MCF 10A (cell line): ENCODE data around the gene SLC8A3. TPM values are rescaled to one million over a fixed set of nuclear protein-coding genes. Genes with fewer than 3 reads are reported as not detected.

Source experiments
- BruUV-seq: library from RNA; stranded (reverse); fragments of 400-500 nt; replicated peaks from 2 replicates; lab custom pipeline; 2021; lab: Mats Ljungman, UMichigan
- CTCF ChIA-PET: fragments of 300-600 bp; sonication (Branson Sonifier 250); formaldehyde crosslinking; extraction: SDS; loops from one replicate; lab custom pipeline; 2021; ENCODE audit warnings: antibody characterized with exemption, inconsistent platforms; lab: Yijun Ruan, JAX
- POLR2A ChIA-PET: fragments of 300-600, 350-650 bp; sonication (Branson Sonifier 250); formaldehyde crosslinking; extraction: SDS; loops from one replicate; lab custom pipeline; 2020; ENCODE audit warnings: antibody characterized with exemption, inconsistent platforms; lab: Yijun Ruan, JAX
- DNase-seq: peaks from one replicate; pipeline ENCODE4 v3.0.0-alpha.2; 2018; ENCODE audit not compliant: unreplicated experiment
- H3K27ac Mint-ChIP-seq: one replicate; pipeline ENCODE4 v1.8.0; 2022; ENCODE audit warnings: mild to moderate bottlenecking, low read depth, mixed read lengths; ENCODE audit not compliant: unreplicated experiment
- H3K27me3 Mint-ChIP-seq: one replicate; pipeline ENCODE4 v1.8.0; 2022; ENCODE audit warnings: mixed read lengths; ENCODE audit not compliant: insufficient read depth, unreplicated experiment
- H3K36me3 Mint-ChIP-seq: one replicate; pipeline ENCODE4 v1.8.0; 2022; ENCODE audit warnings: mild to moderate bottlenecking, moderate library complexity, mixed read lengths; ENCODE audit not compliant: insufficient read depth, unreplicated experiment
- H3K4me1 Mint-ChIP-seq: one replicate; pipeline ENCODE4 v1.8.0; 2022; ENCODE audit warnings: mixed read lengths; ENCODE audit not compliant: insufficient read depth, unreplicated experiment
- H3K4me3 Mint-ChIP-seq: one replicate; pipeline ENCODE4 v1.8.0; 2022; ENCODE audit warnings: mild to moderate bottlenecking, moderate library complexity, mixed read lengths; ENCODE audit not compliant: unreplicated experiment
- H3K9me3 Mint-ChIP-seq: one replicate; pipeline ENCODE4 v1.8.0; 2022; ENCODE audit warnings: mixed read lengths; ENCODE audit not compliant: unreplicated experiment
- intact Hi-C: fragments of 100-400 bp; cut with micrococcal nuclease; formaldehyde crosslinking; loops from 2 replicates; pipeline ENCODE4 v1.14.1; 2022
- total RNA-seq: library from RNA; stranded (reverse); gene quantifications from 2 replicates; pipeline ENCODE4 v1.2.3, GENCODE V29; 2022
- TF ChIP-seq, protein P1 (sequence below): fragments of 200-600 bp; IDR thresholded peaks from one replicate; pipeline ENCODE4 v1.8.0; 2022; ENCODE audit warnings: antibody characterized with exemption, mild to moderate bottlenecking; ENCODE audit not compliant: unreplicated experiment

The SLC8A3 gene
- total RNA-seq, 1 experiment from 2014 or later: not detected

DNA sequence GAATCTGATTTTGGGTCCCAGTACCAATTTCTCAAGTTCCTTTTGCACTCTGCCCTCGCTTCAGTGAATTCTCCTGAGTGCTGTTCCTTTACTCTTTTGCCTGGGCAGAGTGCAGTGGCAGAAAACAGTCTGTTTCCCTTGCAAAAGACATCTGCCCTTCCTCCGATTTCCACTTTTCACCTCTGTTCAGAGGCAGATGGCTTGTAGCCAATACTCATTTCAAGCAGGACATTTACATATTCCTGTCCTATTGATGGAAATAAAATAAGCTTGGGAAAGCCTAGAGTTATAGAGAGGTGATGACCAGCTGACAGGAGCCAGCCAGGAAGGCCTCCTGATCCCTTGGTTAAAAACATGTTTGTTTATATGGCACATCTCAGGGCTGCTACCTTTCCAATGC is 111.0 kb downstream of the SLC8A3 start:
- TF ChIP-seq, protein P1, sequence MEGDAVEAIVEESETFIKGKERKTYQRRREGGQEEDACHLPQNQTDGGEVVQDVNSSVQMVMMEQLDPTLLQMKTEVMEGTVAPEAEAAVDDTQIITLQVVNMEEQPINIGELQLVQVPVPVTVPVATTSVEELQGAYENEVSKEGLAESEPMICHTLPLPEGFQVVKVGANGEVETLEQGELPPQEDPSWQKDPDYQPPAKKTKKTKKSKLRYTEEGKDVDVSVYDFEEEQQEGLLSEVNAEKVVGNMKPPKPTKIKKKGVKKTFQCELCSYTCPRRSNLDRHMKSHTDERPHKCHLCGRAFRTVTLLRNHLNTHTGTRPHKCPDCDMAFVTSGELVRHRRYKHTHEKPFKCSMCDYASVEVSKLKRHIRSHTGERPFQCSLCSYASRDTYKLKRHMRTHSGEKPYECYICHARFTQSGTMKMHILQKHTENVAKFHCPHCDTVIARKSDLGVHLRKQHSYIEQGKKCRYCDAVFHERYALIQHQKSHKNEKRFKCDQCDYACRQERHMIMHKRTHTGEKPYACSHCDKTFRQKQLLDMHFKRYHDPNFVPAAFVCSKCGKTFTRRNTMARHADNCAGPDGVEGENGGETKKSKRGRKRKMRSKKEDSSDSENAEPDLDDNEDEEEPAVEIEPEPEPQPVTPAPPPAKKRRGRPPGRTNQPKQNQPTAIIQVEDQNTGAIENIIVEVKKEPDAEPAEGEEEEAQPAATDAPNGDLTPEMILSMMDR: no peak
- intact Hi-C loops: no loop called here
- POLR2A ChIA-PET: interaction anchor here (1.2 kb wide), 1 partner anchor 9 kb away, joined by 3 read pairs; no protein-coding TSS in a partner anchor
- H3K9me3 Mint-ChIP-seq: no peaks in the 10 kb centered on the region
- CTCF ChIA-PET: interaction anchor here (1.2 kb wide), 1 partner anchor 10 kb away, joined by 3 read pairs; no protein-coding TSS in a partner anchor
- no peaks in the 10 kb centered on the region for H3K36me3 Mint-ChIP-seq
- no peaks in the 10 kb centered on the region for H3K4me1 Mint-ChIP-seq
- no TSS peak for BruUV-seq
- H3K4me3 Mint-ChIP-seq: no peak overlapping the region
- H3K27ac Mint-ChIP-seq: no peak overlapping the region
- DNase-seq: no peak
- peaks cover 53% of the 10 kb centered on the region for H3K27me3 Mint-ChIP-seq

GRCh38 chr14:70077005-70077404 is 111.7 kb downstream of the SLC8A3 start:
- DNase-seq: no peak
- intact Hi-C loops: no loop called here
- no peaks in the 10 kb centered on the region for H3K36me3 Mint-ChIP-seq
- BruUV-seq: no TSS peak
- H3K27me3 Mint-ChIP-seq: peaks cover 53% of the 10 kb centered on the region
- H3K9me3 Mint-ChIP-seq: no peaks in the 10 kb centered on the region
- CTCF ChIA-PET: interaction anchor here (0.7 kb wide), 1 partner anchor 929 kb away, joined by 3 read pairs; no protein-coding TSS in a partner anchor
- H3K4me3 Mint-ChIP-seq: no peak overlapping the region
- POLR2A ChIA-PET: no interaction called here
- TF ChIP-seq, protein P1: no peak
- H3K27ac Mint-ChIP-seq: no peak overlapping the region
- no peaks in the 10 kb centered on the region for H3K4me1 Mint-ChIP-seq

GRCh38 chr14:70073924-70074566 is 114.7 kb downstream of the SLC8A3 start:
- H3K36me3 Mint-ChIP-seq: no peaks in the 10 kb centered on the region
- intact Hi-C loops: loop anchor here (1.0 to 5.0 kb wide), 4 partner anchors 28 to 256 kb away; no protein-coding TSS in a partner anchor
- CTCF ChIA-PET: interaction anchor here (0.6 to 2.9 kb wide), 29 partner anchors 9 to 641 kb away, joined by 3 to 32 read pairs (median 4); partner anchors contain the start of gene SMOC1

GRCh38 chr14:70069186-70069585 is 119.6 kb downstream of the SLC8A3 start:
- BruUV-seq: no TSS peak
- ChIA-PET CTCF (interaction anchor here (1.2 kb wide), 1 partner anchor 11 kb away, joined by 3 read pairs; no protein-coding TSS in a partner anchor), POLR2A (no interaction called here)
- TF ChIP-seq, protein P1: no peak
- Mint-ChIP-seq H3K36me3 (no peaks in the 10 kb centered on the region), H3K27ac (no peak overlapping the region), H3K27me3 (peaks cover 26% of the 10 kb centered on the region), H3K4me3 (no peak overlapping the region), H3K4me1 (no peaks in the 10 kb centered on the region), H3K9me3 (no peaks in the 10 kb centered on the region)
- no peak for DNase-seq
- intact Hi-C loops: no loop called here

More at GRCh38 chr14:70073924-70074566, 114.7 kb downstream of the SLC8A3 start:
- POLR2A ChIA-PET: interaction anchor here (0.6 to 1.4 kb wide), 2 partner anchors 27 to 255 kb away, joined by 3 to 5 read pairs; no protein-coding TSS in a partner anchor
- Mint-ChIP-seq H3K9me3 (no peaks in the 10 kb centered on the region), H3K27me3 (peaks cover 35% of the 10 kb centered on the region), H3K4me3 (no peak overlapping the region), H3K27ac (no peak overlapping the region), H3K4me1 (no peaks in the 10 kb centered on the region)
- TF ChIP-seq, protein P1: peak; percentile 92
- BruUV-seq: no TSS peak
- DNase-seq: peak; percentile 86
